HepG2 (cell line): Measurements from ENCODE around the gene PSMB9. TPM values are rescaled to one million over a fixed set of nuclear protein-coding genes. Genes with fewer than 3 reads are reported as not detected.

Experiments used
- AHR ChIP-seq: IDR thresholded peaks from 2 replicates; pipeline ENCODE4 v1.6.1; 2018; ENCODE audit warnings: missing genetic modification reagents, missing compliant biosample characterization
- KAT7 ChIP-seq: IDR thresholded peaks from 2 replicates; pipeline ENCODE4 v1.6.1; 2018; ENCODE audit warnings: borderline replicate concordance, missing compliant biosample characterization
- MEIS2 ChIP-seq: sonication (generic); formaldehyde crosslinking; IDR thresholded peaks from 2 replicates; pipeline ENCODE4 v1.9.0; 2021; ENCODE audit warnings: mild to moderate bottlenecking, missing genetic modification reagents
- RARA ChIP-seq: IDR thresholded peaks from 2 replicates; pipeline ENCODE4 v1.6.1; 2016; ENCODE audit warnings: missing genetic modification reagents, missing compliant biosample characterization
- XBP1 ChIP-seq: sonication (generic); formaldehyde crosslinking; IDR thresholded peaks from 2 replicates; pipeline ENCODE4 v1.5.0; 2020; ENCODE audit warnings: missing genetic modification reagents
- ZFP37 ChIP-seq: sonication (generic); formaldehyde crosslinking; IDR thresholded peaks from 2 replicates; pipeline ENCODE4 v1.4.0; 2020; ENCODE audit warnings: missing genetic modification reagents, borderline replicate concordance
- ZNF160 ChIP-seq: sonication (generic); formaldehyde crosslinking; IDR thresholded peaks from 2 replicates; pipeline ENCODE4 v1.8.0; 2022; ENCODE audit warnings: mild to moderate bottlenecking, inconsistent platforms, missing genetic modification reagents
- ZNF253 ChIP-seq: sonication (generic); formaldehyde crosslinking; IDR thresholded peaks from 2 replicates; pipeline ENCODE4 v1.8.0; 2022; ENCODE audit warnings: mild to moderate bottlenecking, missing genetic modification reagents, borderline replicate concordance
- ZNF619 ChIP-seq: sonication (generic); formaldehyde crosslinking; IDR thresholded peaks from 2 replicates; pipeline ENCODE4 v1.4.0; 2020; ENCODE audit warnings: mild to moderate bottlenecking, missing genetic modification reagents
- polyA plus RNA-seq, 8 experiments: library from polyadenylated mRNA; depleted of rRNA in 3 of 8; stranded (reverse) in 7 of 8; unstranded in 1 of 8; fragments of >200 nt; fragmentation: Illumina TruSeq in 4 of 8; extraction: Trizol in 4 of 8; gene quantifications; 2 replicates each; pipeline versions ENCODE4 v1.2.1 to v1.2.3, GENCODE V29; 2011 to 2016; ENCODE audit warnings: low read depth in 4 of 8, missing spikeins in 1 of 8, mixed read lengths in 1 of 8; ENCODE audit not compliant: insufficient read depth in 1 of 8
- total RNA-seq, 5 experiments: library from RNA; depleted of rRNA; stranded (reverse); fragments of >200 nt; fragmentation: Illumina TruSeq; extraction: Trizol; gene quantifications; 2 replicates each; pipeline ENCODE4 v1.2.3, GENCODE V29; 2016; ENCODE audit warnings: low read depth in 1 of 5
- TF ChIP-seq, protein P1 (sequence below): IDR thresholded peaks from 2 replicates; pipeline ENCODE4 v1.6.1; 2012; ENCODE audit warnings: low read depth, low read length, improper control_type of control experiment
- TF ChIP-seq, protein P2 (sequence below): sonication (generic); formaldehyde crosslinking; IDR thresholded peaks from 2 replicates; pipeline ENCODE4 v1.5.0; 2020; ENCODE audit warnings: mild to moderate bottlenecking, missing genetic modification reagents
- TF ChIP-seq, protein P3 (sequence below): sonication (generic); formaldehyde crosslinking; IDR thresholded peaks from 2 replicates; pipeline ENCODE4 v1.4.0; 2020; ENCODE audit warnings: mild to moderate bottlenecking, missing genetic modification reagents
- TF ChIP-seq, protein P4 (sequence below): sonication (generic); formaldehyde crosslinking; IDR thresholded peaks from 2 replicates; pipeline ENCODE4 v1.8.0; 2022; ENCODE audit warnings: low read depth, missing genetic modification reagents
- TF ChIP-seq, protein P5 (sequence below): sonication (generic); formaldehyde crosslinking; IDR thresholded peaks from 2 replicates; pipeline ENCODE4 v1.5.0; 2020; ENCODE audit warnings: mild to moderate bottlenecking, missing genetic modification reagents, moderate library complexity
- TF ChIP-seq, protein P6 (sequence below): sonication (generic); formaldehyde crosslinking; IDR thresholded peaks from 2 replicates; pipeline ENCODE4 v1.4.0; 2020; ENCODE audit warnings: mild to moderate bottlenecking, missing genetic modification reagents
- TF ChIP-seq, protein P7 (sequence below): fragments of 450-650 bp; IDR thresholded peaks from 2 replicates; pipeline ENCODE4 v1.6.1; 2016

The PSMB9 gene
- total and polyA plus RNA-seq, 2 of the 13 experiments (the other 11 are each of a cell fraction or from before 2014, with no cell fraction given): 15.6 to 16.0 TPM

DNA sequence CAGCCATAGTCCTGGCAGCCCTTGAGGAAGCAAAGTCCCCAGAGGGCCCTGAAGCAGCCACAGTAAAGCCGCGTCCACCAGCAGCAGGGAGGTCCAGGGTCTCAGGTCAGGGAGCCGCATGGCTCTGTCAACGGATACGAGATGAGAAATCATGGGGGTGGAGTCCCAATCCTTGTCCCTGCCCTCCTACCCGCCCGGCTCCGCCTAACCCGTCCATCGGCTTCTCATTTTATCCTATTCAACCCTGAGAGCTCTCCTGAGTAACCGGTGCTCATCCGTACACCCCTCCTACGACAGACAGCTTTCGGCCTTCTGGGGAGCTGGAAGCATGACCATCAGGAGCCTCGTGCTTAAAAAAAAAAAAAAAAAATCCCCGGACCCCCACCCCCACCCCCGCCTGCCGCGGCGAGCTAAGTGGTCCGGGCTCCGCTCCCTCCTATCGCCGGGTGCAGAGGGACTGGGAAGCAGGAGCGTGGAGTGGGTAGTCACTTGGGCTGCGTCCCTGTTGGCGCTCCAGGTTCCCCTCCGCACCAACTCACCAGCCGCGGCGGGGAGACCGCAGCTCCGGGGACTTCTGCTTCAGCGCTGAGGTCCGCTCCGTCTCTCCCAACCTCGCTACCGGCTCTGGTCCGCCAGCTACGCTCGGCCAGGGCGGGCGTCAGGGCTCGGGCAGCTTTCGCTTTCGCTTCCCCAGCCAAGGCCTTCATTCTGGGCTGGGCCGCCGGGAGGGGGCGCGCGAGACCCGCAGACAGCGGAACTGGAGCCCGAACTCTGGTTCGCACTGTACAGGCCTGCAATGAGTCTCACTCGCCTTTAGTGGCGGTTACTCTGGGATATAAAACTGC, 15.7 kb upstream of the PSMB9 start, which contains the start of gene TAP2 (continued):
- TF ChIP-seq, protein P1, sequence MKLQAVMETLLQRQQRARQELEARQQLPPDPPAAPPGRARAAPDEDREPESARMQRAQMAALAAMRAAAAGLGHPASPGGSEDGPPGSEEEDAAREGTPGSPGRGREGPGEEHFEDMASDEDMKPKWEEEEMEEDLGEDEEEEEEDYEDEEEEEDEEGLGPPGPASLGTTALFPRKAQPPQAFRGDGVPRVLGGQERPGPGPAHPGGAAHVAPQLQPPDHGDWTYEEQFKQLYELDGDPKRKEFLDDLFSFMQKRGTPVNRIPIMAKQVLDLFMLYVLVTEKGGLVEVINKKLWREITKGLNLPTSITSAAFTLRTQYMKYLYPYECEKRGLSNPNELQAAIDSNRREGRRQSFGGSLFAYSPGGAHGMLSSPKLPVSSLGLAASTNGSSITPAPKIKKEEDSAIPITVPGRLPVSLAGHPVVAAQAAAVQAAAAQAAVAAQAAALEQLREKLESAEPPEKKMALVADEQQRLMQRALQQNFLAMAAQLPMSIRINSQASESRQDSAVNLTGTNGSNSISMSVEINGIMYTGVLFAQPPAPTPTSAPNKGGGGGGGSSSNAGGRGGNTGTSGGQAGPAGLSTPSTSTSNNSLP: peak; percentile 53; the same call in 1 of the 2 replicates
- TF ChIP-seq, protein P2, sequence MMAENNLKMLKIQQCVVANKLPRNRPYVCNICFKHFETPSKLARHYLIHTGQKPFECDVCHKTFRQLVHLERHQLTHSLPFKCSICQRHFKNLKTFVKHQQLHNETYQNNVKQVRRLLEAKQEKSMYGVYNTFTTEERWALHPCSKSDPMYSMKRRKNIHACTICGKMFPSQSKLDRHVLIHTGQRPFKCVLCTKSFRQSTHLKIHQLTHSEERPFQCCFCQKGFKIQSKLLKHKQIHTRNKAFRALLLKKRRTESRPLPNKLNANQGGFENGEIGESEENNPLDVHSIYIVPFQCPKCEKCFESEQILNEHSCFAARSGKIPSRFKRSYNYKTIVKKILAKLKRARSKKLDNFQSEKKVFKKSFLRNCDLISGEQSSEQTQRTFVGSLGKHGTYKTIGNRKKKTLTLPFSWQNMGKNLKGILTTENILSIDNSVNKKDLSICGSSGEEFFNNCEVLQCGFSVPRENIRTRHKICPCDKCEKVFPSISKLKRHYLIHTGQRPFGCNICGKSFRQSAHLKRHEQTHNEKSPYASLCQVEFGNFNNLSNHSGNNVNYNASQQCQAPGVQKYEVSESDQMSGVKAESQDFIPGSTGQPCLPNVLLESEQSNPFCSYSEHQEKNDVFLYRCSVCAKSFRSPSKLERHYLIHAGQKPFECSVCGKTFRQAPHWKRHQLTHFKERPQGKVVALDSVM (CRISPR knock-in tag): peak; percentile 47; the same call in 1 of the 2 replicates
- TF ChIP-seq ZNF160 (peak; percentile 74; the same call in 1 of the 2 replicates), RARA (CRISPR knock-in tag) (peak; percentile 49; the same call in 1 of the 2 replicates), ZNF253 (CRISPR knock-in tag) (no peak), XBP1 (peak; percentile 41; the same call in 1 of the 2 replicates), AHR (CRISPR knock-in tag) (peak; percentile 86; the same call in 1 of the 2 replicates), ZNF619 (peak; percentile 33; the same call in 1 of the 2 replicates), MEIS2 (CRISPR knock-in tag) (peak; percentile 52; the same call in 1 of the 2 replicates), ZFP37 (CRISPR knock-in tag) (peak; percentile 91; the same call in 1 of the 2 replicates), KAT7 (CRISPR knock-in tag) (peak; percentile 96)
- TF ChIP-seq, protein P3, sequence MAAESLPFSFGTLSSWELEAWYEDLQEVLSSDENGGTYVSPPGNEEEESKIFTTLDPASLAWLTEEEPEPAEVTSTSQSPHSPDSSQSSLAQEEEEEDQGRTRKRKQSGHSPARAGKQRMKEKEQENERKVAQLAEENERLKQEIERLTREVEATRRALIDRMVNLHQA (CRISPR knock-in tag): 0 out of 2 replicates have a peak, but pooled peaks have one; percentile 56
- TF ChIP-seq, protein P4, sequence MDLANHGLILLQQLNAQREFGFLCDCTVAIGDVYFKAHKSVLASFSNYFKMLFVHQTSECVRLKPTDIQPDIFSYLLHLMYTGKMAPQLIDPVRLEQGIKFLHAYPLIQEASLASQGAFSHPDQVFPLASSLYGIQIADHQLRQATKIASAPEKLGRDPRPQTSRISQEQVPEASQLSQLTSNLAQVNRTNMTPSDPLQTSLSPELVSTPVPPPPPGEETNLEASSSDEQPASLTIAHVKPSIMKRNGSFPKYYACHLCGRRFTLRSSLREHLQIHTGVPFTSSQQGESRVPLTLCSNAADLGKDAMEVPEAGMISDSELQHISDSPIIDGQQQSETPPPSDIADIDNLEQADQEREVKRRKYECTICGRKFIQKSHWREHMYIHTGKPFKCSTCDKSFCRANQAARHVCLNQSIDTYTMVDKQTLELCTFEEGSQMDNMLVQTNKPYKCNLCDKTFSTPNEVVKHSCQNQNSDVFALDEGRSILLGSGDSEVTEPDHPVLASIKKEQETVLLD: no peak
- TF ChIP-seq, protein P5, sequence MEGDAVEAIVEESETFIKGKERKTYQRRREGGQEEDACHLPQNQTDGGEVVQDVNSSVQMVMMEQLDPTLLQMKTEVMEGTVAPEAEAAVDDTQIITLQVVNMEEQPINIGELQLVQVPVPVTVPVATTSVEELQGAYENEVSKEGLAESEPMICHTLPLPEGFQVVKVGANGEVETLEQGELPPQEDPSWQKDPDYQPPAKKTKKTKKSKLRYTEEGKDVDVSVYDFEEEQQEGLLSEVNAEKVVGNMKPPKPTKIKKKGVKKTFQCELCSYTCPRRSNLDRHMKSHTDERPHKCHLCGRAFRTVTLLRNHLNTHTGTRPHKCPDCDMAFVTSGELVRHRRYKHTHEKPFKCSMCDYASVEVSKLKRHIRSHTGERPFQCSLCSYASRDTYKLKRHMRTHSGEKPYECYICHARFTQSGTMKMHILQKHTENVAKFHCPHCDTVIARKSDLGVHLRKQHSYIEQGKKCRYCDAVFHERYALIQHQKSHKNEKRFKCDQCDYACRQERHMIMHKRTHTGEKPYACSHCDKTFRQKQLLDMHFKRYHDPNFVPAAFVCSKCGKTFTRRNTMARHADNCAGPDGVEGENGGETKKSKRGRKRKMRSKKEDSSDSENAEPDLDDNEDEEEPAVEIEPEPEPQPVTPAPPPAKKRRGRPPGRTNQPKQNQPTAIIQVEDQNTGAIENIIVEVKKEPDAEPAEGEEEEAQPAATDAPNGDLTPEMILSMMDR (CRISPR knock-in tag): peak; percentile 99
- TF ChIP-seq, protein P6, sequence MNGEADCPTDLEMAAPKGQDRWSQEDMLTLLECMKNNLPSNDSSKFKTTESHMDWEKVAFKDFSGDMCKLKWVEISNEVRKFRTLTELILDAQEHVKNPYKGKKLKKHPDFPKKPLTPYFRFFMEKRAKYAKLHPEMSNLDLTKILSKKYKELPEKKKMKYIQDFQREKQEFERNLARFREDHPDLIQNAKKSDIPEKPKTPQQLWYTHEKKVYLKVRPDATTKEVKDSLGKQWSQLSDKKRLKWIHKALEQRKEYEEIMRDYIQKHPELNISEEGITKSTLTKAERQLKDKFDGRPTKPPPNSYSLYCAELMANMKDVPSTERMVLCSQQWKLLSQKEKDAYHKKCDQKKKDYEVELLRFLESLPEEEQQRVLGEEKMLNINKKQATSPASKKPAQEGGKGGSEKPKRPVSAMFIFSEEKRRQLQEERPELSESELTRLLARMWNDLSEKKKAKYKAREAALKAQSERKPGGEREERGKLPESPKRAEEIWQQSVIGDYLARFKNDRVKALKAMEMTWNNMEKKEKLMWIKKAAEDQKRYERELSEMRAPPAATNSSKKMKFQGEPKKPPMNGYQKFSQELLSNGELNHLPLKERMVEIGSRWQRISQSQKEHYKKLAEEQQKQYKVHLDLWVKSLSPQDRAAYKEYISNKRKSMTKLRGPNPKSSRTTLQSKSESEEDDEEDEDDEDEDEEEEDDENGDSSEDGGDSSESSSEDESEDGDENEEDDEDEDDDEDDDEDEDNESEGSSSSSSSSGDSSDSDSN (CRISPR knock-in tag): peak; percentile 94
- TF ChIP-seq, protein P7, sequence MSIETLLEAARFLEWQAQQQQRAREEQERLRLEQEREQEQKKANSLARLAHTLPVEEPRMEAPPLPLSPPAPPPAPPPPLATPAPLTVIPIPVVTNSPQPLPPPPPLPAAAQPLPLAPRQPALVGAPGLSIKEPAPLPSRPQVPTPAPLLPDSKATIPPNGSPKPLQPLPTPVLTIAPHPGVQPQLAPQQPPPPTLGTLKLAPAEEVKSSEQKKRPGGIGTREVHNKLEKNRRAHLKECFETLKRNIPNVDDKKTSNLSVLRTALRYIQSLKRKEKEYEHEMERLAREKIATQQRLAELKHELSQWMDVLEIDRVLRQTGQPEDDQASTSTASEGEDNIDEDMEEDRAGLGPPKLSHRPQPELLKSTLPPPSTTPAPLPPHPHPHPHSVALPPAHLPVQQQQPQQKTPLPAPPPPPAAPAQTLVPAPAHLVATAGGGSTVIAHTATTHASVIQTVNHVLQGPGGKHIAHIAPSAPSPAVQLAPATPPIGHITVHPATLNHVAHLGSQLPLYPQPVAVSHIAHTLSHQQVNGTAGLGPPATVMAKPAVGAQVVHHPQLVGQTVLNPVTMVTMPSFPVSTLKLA: peak; percentile 22; the same call in 1 of the 2 replicates
